ENCODE results near the gene CHMP1B. TPM values are rescaled to one million over a fixed set of nuclear protein-coding genes. Genes with fewer than 3 reads are reported as not detected.
A peak's percentile ranks its signal among the peaks of the same experiment; 100 is the strongest.

The CHMP1B gene
- total RNA-seq, 1 experiment from 2014 or later = 39.7 TPM

DNA sequence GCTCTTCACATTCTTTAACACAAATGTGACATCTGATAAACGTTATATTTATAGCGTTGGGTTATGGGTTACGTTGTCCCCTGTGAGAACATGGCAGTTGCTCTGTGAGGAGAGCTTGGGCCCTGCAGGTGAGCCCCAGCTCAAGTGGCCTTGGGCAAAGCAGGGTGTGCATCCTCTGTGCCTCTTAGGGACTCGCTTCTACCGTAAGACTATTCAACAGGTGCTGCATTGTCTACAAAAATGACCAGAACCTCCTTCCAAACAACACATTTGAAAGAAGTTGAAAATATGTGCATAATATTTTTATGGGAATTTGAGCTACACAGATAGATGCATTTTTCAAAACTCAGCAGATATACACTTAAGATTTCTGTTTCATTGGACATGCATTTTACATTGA lies 16.4 kb upstream of the CHMP1B start:
- no peaks in the 10 kb centered on the region for H3K4me1 Mint-ChIP-seq (ENCODE audit: insufficient read depth, unreplicated experiment)

DNA sequence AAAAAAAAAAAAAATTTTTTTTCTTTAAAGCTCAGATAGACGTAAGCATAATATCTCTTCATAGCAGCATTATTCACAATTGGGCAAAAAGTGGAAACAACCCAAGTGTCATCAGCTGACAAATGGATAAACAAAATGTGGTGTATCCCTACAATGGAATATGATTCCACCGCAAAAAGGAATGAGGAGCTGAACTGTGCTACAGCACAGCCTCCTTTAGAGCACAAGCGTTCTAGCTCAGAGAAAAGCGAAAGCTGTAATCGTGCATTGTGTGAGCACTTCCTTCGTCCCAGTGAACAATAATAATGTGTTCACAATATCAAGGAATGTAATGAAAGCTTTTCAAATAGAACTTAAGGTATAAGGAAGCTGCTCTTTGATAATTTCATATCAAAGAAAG lies 11.7 kb upstream of the CHMP1B start:
- H3K36me3 Mint-ChIP-seq (ENCODE audit: insufficient read depth, unreplicated experiment) = no peaks in the 10 kb centered on the region
- no peak for DNase-seq (ENCODE audit: unreplicated experiment)
- POLR2A ChIA-PET = interaction anchor here (0.6 to 2.2 kb wide), 3 partner anchors 8 to 61 kb away, joined by 3 to 10 read pairs (median 3); no protein-coding TSS in a partner anchor
- no peak overlapping the region for H3K4me3 Mint-ChIP-seq (ENCODE audit: unreplicated experiment)
- TF ChIP-seq, protein P1, sequence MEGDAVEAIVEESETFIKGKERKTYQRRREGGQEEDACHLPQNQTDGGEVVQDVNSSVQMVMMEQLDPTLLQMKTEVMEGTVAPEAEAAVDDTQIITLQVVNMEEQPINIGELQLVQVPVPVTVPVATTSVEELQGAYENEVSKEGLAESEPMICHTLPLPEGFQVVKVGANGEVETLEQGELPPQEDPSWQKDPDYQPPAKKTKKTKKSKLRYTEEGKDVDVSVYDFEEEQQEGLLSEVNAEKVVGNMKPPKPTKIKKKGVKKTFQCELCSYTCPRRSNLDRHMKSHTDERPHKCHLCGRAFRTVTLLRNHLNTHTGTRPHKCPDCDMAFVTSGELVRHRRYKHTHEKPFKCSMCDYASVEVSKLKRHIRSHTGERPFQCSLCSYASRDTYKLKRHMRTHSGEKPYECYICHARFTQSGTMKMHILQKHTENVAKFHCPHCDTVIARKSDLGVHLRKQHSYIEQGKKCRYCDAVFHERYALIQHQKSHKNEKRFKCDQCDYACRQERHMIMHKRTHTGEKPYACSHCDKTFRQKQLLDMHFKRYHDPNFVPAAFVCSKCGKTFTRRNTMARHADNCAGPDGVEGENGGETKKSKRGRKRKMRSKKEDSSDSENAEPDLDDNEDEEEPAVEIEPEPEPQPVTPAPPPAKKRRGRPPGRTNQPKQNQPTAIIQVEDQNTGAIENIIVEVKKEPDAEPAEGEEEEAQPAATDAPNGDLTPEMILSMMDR (IDR thresholded peaks at IDR 0.05; ENCODE audit: unreplicated experiment) = no peak
- H3K4me1 Mint-ChIP-seq (ENCODE audit: insufficient read depth, unreplicated experiment) = no peaks in the 10 kb centered on the region
- intact Hi-C loops (cut with micrococcal nuclease) = no loop called here
- H3K27ac Mint-ChIP-seq (ENCODE audit: low read depth, unreplicated experiment) = no peak overlapping the region
- no peaks in the 10 kb centered on the region for H3K9me3 Mint-ChIP-seq (ENCODE audit: unreplicated experiment)
- no peaks in the 10 kb centered on the region for H3K27me3 Mint-ChIP-seq (ENCODE audit: insufficient read depth, unreplicated experiment)
- no TSS peak for BruUV-seq (replicated peaks)
- CTCF ChIA-PET = interaction anchor here (0.8 to 2.5 kb wide), 3 partner anchors 11 to 184 kb away, joined by 3 to 9 read pairs (median 3); no protein-coding TSS in a partner anchor

More for the DNA sequence above, 16.4 kb upstream of the CHMP1B start:
- CTCF ChIA-PET = interaction anchor here (0.6 to 1.1 kb wide), 2 partner anchors 9 to 180 kb away, joined by 3 read pairs; no protein-coding TSS in a partner anchor
- TF ChIP-seq, protein P1 (IDR thresholded peaks at IDR 0.05; ENCODE audit: unreplicated experiment) = no peak
- intact Hi-C loops (cut with micrococcal nuclease) = no loop called here
- BruUV-seq (replicated peaks) = no TSS peak
- Mint-ChIP-seq H3K4me3 (ENCODE audit: unreplicated experiment) (no peak overlapping the region), H3K27me3 (ENCODE audit: insufficient read depth, unreplicated experiment) (no peaks in the 10 kb centered on the region), H3K27ac (ENCODE audit: low read depth, unreplicated experiment) (no peak overlapping the region), H3K36me3 (ENCODE audit: insufficient read depth, unreplicated experiment) (peaks cover 4% of the 10 kb centered on the region), H3K9me3 (ENCODE audit: unreplicated experiment) (no peaks in the 10 kb centered on the region)
- POLR2A ChIA-PET = interaction anchor here (2.6 kb wide), 1 partner anchor 15 kb away, joined by 11 read pairs; the partner anchor contains the start of gene CHMP1B
- no peak for DNase-seq (ENCODE audit: unreplicated experiment)

DNA sequence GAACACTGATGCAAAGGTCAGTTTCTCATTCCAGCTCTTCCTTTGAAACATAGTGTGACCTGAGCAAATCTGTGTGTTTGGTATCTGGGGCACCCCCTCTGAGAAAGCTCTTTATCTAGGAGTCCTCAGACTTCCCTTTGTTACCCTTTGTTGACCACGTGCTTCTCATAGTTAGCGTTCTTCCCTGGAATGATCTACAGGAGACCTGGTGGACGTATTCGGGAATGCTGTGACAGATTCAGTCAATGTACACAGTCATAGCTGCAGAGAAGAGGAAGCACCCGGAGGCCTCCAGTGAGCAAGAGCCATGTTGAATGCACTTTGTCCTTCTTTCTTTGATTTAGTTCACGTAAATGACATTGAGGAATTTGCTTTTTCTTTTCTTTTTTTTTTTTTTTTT lies 10.7 kb upstream of the CHMP1B start:
- Mint-ChIP-seq H3K4me1 (ENCODE audit: insufficient read depth, unreplicated experiment) (no peaks in the 10 kb centered on the region), H3K4me3 (ENCODE audit: unreplicated experiment) (no peak overlapping the region), H3K27me3 (ENCODE audit: insufficient read depth, unreplicated experiment) (no peaks in the 10 kb centered on the region), H3K36me3 (ENCODE audit: insufficient read depth, unreplicated experiment) (no peaks in the 10 kb centered on the region), H3K27ac (ENCODE audit: low read depth, unreplicated experiment) (peak overlapping the region; percentile 42), H3K9me3 (ENCODE audit: unreplicated experiment) (no peaks in the 10 kb centered on the region)
- TF ChIP-seq, protein P1 (IDR thresholded peaks at IDR 0.05; ENCODE audit: unreplicated experiment) = no peak
- BruUV-seq (replicated peaks) = no TSS peak
- intact Hi-C loops (cut with micrococcal nuclease) = no loop called here
- ChIA-PET CTCF (interaction anchor here (0.6 to 2.5 kb wide), 5 partner anchors 8 to 185 kb away, joined by 3 to 9 read pairs (median 3); no protein-coding TSS in a partner anchor), POLR2A (interaction anchor here (2.2 kb wide), 1 partner anchor 10 kb away, joined by 10 read pairs; no protein-coding TSS in a partner anchor)
- no peak for DNase-seq (ENCODE audit: unreplicated experiment)

DNA sequence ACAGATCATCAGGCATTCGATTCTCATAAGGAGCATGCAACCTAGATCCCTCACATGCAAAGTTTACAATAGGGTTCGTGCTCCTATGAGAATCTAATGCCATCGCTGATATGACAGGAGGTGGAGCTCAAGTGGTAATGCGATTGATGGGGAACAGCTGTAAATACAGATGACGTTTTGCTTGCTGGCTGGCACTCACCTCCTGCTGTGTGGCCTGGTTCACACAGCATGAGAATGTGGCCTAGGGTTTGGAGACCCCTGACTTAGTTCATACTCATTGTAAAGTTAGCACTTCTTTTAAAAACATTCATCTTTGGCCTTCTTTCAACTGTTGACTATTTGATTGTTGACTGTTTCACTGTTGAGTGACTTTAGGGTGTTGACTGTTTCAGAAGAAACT lies 8.7 kb upstream of the CHMP1B start:
- Mint-ChIP-seq H3K27ac (ENCODE audit: low read depth, unreplicated experiment) (no peak overlapping the region), H3K9me3 (ENCODE audit: unreplicated experiment) (no peaks in the 10 kb centered on the region), H3K27me3 (ENCODE audit: insufficient read depth, unreplicated experiment) (no peaks in the 10 kb centered on the region), H3K4me1 (ENCODE audit: insufficient read depth, unreplicated experiment) (no peaks in the 10 kb centered on the region), H3K36me3 (ENCODE audit: insufficient read depth, unreplicated experiment) (no peaks in the 10 kb centered on the region), H3K4me3 (ENCODE audit: unreplicated experiment) (no peak overlapping the region)
- TF ChIP-seq, protein P1 (IDR thresholded peaks at IDR 0.05; ENCODE audit: unreplicated experiment) = no peak
- POLR2A ChIA-PET = interaction anchor here (0.9 kb wide), 1 partner anchor 9 kb away, joined by 3 read pairs; the partner anchor contains the start of gene CHMP1B
- intact Hi-C loops (cut with micrococcal nuclease) = no loop called here
- CTCF ChIA-PET = no interaction called here
- BruUV-seq (replicated peaks) = no TSS peak
- no peak for DNase-seq (ENCODE audit: unreplicated experiment)

Measured in MCF 10A (cell line).